Astrocyte (in vitro differentiated cells and primary cell): Measurements from ENCODE around the gene GFRA1.

ENCODE experiments used
- EZH2 ChIP-seq: IDR thresholded peaks from 2 replicates; pipeline ENCODE4 v1.6.1; 2012; ENCODE audit warnings: mild to moderate bottlenecking, low read length, inconsistent platforms; ENCODE audit not compliant: insufficient read depth
- TF ChIP-seq, protein P1 (sequence below): IDR thresholded peaks from 2 replicates; pipeline ENCODE4 v1.5.1; 2011; ENCODE audit warnings: low read depth, mild to moderate bottlenecking, inconsistent platforms, low read length, moderate library complexity; ENCODE audit not compliant: insufficient read depth

DNA sequence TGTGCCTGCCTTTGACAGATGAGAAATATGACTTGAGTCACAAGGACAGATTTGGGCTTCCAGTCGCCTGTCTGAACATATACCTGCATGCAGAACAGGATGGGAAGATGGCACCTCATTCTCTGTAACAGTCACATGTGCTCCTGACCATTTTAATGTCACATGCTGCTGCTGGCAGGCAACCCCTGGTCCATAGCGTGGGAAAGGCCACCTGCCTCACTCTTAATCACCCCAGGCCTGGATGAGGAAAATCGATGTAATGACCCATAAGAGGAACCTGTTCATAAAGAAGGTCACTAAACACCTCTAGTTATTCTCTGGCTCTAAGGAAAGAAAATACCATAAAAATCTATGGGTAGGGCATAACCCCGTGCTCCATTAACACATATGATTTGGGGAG, 110.2 kb downstream of the GFRA1 start:
- no peak for TF ChIP-seq EZH2
- TF ChIP-seq, protein P1, sequence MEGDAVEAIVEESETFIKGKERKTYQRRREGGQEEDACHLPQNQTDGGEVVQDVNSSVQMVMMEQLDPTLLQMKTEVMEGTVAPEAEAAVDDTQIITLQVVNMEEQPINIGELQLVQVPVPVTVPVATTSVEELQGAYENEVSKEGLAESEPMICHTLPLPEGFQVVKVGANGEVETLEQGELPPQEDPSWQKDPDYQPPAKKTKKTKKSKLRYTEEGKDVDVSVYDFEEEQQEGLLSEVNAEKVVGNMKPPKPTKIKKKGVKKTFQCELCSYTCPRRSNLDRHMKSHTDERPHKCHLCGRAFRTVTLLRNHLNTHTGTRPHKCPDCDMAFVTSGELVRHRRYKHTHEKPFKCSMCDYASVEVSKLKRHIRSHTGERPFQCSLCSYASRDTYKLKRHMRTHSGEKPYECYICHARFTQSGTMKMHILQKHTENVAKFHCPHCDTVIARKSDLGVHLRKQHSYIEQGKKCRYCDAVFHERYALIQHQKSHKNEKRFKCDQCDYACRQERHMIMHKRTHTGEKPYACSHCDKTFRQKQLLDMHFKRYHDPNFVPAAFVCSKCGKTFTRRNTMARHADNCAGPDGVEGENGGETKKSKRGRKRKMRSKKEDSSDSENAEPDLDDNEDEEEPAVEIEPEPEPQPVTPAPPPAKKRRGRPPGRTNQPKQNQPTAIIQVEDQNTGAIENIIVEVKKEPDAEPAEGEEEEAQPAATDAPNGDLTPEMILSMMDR, result no peak
